Spleen (tissue), 7 donors: ENCODE data around the gene INPP5D.

Source experiments
- POLR2A ChIP-seq, 3 donors: fragments of 450-650 bp; IDR thresholded peaks; one replicate each; pipeline ENCODE4 v1.5.1; 2017; ENCODE audit warnings: antibody characterized with exemption in 3 of 3, mild to moderate bottlenecking in 1 of 3
- POLR2AphosphoS5 ChIP-seq, 3 donors: sonication (generic); formaldehyde crosslinking; IDR thresholded peaks; one replicate each; pipeline ENCODE4 v1.5.1; 2017; ENCODE audit warnings: antibody characterized with exemption in 3 of 3
- TF ChIP-seq, protein P1 (sequence below), 11 experiments: fragments of 200-600 bp in 7 of 11; fragments of 450-650 bp in 4 of 11; sonication (generic) in 4 of 11; IDR thresholded peaks in 8 of 11; conservative IDR thresholded peaks in 3 of 11; 1 replicate in 7 of 11; 2 replicates in 4 of 11; pipeline versions ENCODE4 v1.4.0 to v1.8.0; 2016 to 2021; ENCODE audit warnings: antibody characterized with exemption in 11 of 11, inconsistent platforms in 4 of 11, mild to moderate bottlenecking in 1 of 11
- donor health status: DM: no; HTN: no; CAD: no; lungs with moderate emphysema.
- donor health status: DM: no; HTN: no; CAD: no.
- donor health status: DM: no; HTN: no; CAD: no.

DNA sequence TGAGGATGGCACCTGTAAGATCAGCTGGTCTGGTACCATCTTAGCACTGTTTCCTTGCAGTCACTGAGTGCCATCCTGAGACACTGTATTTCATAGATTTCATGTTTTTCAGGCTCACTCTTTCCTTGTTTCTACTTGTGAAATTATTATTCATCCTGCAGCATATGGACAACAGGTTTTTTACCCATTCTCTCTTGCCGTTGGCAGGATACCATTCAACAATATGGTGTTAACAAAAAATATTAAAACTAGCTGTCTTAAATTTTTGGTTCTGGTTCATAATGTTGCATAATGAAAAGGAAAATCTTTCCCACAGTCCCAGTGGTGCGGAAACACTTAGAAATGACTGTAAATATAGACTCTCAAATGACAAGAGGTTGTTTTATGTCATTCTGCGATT is 168.2 kb downstream of the INPP5D start:
- TF ChIP-seq, protein P1, sequence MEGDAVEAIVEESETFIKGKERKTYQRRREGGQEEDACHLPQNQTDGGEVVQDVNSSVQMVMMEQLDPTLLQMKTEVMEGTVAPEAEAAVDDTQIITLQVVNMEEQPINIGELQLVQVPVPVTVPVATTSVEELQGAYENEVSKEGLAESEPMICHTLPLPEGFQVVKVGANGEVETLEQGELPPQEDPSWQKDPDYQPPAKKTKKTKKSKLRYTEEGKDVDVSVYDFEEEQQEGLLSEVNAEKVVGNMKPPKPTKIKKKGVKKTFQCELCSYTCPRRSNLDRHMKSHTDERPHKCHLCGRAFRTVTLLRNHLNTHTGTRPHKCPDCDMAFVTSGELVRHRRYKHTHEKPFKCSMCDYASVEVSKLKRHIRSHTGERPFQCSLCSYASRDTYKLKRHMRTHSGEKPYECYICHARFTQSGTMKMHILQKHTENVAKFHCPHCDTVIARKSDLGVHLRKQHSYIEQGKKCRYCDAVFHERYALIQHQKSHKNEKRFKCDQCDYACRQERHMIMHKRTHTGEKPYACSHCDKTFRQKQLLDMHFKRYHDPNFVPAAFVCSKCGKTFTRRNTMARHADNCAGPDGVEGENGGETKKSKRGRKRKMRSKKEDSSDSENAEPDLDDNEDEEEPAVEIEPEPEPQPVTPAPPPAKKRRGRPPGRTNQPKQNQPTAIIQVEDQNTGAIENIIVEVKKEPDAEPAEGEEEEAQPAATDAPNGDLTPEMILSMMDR (IDR thresholded peaks at IDR 0.05 in 8 of 11, conservative IDR thresholded peaks at IDR 0.05 in 3 of 11) = no peak
- TF ChIP-seq POLR2A (IDR thresholded peaks at IDR 0.05) = no peak
- no peak for TF ChIP-seq POLR2AphosphoS5 (IDR thresholded peaks at IDR 0.05)
